HUES64 (cell line): ENCODE results near the gene WDR59.
A peak's percentile ranks its signal among the peaks of the same experiment; 100 is the strongest.

Experiments used
- H3K27ac ChIP-seq: 2 replicates; pipeline ENCODE4 v1.7.0; 2013; ENCODE audit warnings: low read depth, low read length, inconsistent platforms
- H3K27me3 ChIP-seq: 2 replicates; pipeline ENCODE4 v1.6.1; 2013; ENCODE audit warnings: mild to moderate bottlenecking, low read length; ENCODE audit not compliant: insufficient read depth
- H3K36me3 ChIP-seq: 2 replicates; pipeline ENCODE4 v1.6.1; 2013; ENCODE audit warnings: mild to moderate bottlenecking, low read length; ENCODE audit not compliant: insufficient read depth
- H3K4me1 ChIP-seq: 2 replicates; pipeline ENCODE4 v1.6.1; 2013; ENCODE audit warnings: mild to moderate bottlenecking, low read length, moderate library complexity; ENCODE audit not compliant: insufficient read depth
- H3K4me3 ChIP-seq: 2 replicates; pipeline ENCODE4 v1.5.1; 2013; ENCODE audit warnings: mild to moderate bottlenecking, low read length, moderate library complexity
- H3K9ac ChIP-seq: 2 replicates; pipeline ENCODE4 v1.6.1; 2013; ENCODE audit warnings: mild to moderate bottlenecking, low read depth, low read length
- H3K9me3 ChIP-seq: 2 replicates; pipeline ENCODE4 v1.6.1; 2013; ENCODE audit warnings: low read depth, low read length; ENCODE audit not compliant: insufficient read depth
- whole genome bisulfite sequencing: fragments of 150-250, 120-280 bp; methylation state at CpG from one replicate; pipeline ENCODE4 v1.1.7; 2013; ENCODE audit warnings: missing lambda C conversion rate; 5-methylcytosine and 5-hydroxymethylcytosine counted together

The WDR59 gene

DNA sequence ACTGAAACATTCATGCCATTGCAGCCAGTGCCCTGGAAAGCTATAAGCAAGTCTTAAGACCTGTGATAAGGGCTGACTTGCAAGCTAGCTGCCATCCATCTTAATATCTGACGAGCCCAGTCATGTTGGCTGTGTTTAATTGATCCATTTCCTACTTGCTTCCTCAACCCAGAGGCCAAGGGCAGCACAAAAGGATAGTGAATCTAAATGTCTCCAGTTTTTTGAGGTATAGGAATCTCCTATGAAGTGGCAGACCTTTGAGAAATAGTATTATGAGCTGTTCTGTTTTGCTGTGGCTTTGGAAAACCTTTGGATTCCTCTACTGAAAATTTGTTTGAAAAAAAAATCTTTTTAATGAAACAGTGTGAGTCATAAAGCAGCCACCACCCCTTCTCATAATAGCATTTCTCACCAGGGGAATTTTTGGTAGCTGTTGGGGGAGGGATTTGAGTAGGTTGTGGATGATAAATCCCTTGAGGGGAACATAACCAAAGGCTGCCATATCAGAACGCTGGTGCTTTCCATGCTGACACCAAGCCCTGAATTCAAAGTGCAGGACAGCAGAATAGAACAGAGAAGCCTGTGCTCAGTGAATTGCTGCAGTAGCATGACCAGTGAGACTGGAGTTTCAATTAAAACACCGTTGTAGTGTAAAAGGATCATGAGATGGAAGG is 26.8 kb upstream of the WDR59 start:
- H3K9ac ChIP-seq: no peak overlapping the region
- H3K9me3 ChIP-seq: peaks cover 3% of the 10 kb centered on the region; the same call in 1 of the 2 replicates
- H3K4me3 ChIP-seq: no peak overlapping the region
- no peaks in the 10 kb centered on the region for H3K36me3 ChIP-seq
- peaks cover 16% of the 10 kb centered on the region; the same call in 1 of the 2 replicates for H3K4me1 ChIP-seq
- H3K27ac ChIP-seq: no peak overlapping the region
- 84% methylated on average over 3 of the region's 3 CpGs for WGBS
- H3K27me3 ChIP-seq: no peaks in the 10 kb centered on the region

DNA sequence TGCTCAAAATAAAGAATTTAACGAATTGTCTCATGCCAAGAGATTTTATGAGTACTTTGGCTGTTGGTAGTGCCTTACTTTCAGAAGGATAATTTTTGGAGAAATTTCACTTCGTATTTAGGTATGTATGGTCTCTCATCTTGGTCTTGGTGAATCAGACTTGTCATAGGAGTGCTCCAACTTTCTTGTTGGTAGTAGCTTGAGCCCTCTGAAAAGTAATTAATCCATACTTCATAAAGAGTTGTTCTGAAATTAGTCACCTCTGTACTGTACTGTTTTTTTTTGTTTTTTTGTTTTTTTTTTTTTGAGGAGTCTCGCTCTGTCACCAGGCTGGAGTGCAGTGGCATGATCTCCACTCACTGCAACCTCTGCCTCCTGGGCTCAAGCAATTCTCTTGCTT is 25.5 kb upstream of the WDR59 start:
- 96% methylated on average over 3 of the region's 3 CpGs for WGBS

DNA sequence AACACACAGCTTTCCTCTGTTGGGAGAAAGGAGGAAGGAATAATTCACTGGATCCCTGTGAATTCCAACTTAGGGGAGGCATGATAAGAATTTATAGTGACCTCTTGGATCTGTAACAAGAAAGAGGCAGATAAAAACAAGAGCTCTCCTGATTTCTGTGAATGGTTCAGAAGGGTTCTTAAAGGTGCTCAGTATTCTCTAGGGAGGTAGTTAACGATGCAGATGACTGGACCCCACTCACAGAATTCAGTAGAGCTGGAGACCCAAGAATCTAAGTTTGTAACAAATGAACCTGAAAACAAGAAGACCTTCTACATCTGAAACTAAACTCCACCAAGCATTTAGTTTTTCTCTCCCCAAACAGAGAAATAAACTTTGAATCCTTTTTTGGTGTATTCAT is 22.5 kb upstream of the WDR59 start:
- no peaks in the 10 kb centered on the region for H3K36me3 ChIP-seq
- H3K4me1 ChIP-seq: peaks cover 26% of the 10 kb centered on the region; the same call in 1 of the 2 replicates
- peaks cover 3% of the 10 kb centered on the region; the same call in 1 of the 2 replicates for H3K9me3 ChIP-seq
- H3K9ac ChIP-seq: no peak overlapping the region
- H3K27ac ChIP-seq: no peak overlapping the region
- H3K4me3 ChIP-seq: no peak overlapping the region
- H3K27me3 ChIP-seq: no peaks in the 10 kb centered on the region
- 92% methylated on average over 1 of the region's 1 CpG for WGBS

More for the DNA sequence above, 25.5 kb upstream of the WDR59 start:
- Histone ChIP-seq H3K4me1 (peaks cover 16% of the 10 kb centered on the region; the same call in 1 of the 2 replicates), H3K4me3 (no peak overlapping the region), H3K36me3 (no peaks in the 10 kb centered on the region), H3K27ac (no peak overlapping the region), H3K9me3 (peaks cover 3% of the 10 kb centered on the region; the same call in 1 of the 2 replicates), H3K9ac (no peak overlapping the region), H3K27me3 (no peaks in the 10 kb centered on the region)

DNA sequence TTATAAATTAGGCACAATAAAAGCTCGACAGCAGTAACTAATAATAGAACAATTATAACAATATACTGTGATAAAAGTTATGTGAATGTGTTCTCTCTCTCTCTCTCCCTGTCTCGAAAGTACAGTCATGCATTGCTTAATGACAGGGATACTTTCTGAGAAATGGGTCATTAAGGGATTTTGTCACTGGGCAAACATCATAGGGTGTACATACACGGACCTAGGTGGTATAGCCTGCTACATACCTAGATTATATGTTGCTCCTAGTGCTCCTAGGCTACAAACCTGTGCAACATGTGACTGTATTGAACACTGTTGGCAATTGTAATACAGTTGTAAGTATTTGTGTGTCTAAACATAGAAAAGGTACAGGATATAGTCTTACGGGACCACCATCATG is 20.8 kb upstream of the WDR59 start:
- Histone ChIP-seq H3K4me1 (peaks cover 23% of the 10 kb centered on the region), H3K36me3 (no peaks in the 10 kb centered on the region; the same call in 1 of the 2 replicates)
- WGBS: 99% methylated on average over 3 of the region's 4 CpGs

DNA sequence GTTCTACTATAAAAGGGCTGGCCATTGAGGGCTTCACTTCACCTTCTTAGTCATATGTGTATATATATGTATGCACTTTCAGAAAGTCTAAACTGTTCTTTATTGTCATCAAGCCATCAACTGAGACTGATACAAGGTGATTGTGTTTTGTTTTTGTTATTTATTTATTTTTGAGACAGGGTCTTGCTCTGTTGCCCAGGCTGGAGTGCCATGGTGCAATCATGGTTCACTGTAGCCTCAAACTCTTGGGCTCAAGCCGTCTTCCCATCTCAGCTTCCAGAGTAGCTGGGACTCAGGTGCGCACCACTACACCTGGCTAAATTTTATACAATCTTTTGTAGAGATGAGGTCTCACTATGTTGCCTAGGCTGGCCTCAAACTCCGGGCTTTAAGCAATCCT is 19.5 kb upstream of the WDR59 start:
- H3K4me3 ChIP-seq: no peak overlapping the region
- no peaks in the 10 kb centered on the region; the same call in 1 of the 2 replicates for H3K36me3 ChIP-seq
- no peak overlapping the region for H3K9ac ChIP-seq
- 84% methylated on average over 2 of the region's 3 CpGs for WGBS
- H3K27ac ChIP-seq: no peak overlapping the region
- H3K9me3 ChIP-seq: peaks cover 3% of the 10 kb centered on the region; the same call in 1 of the 2 replicates
- peaks cover 4% of the 10 kb centered on the region for H3K27me3 ChIP-seq
- H3K4me1 ChIP-seq: peaks cover 23% of the 10 kb centered on the region

More for the DNA sequence above, 20.8 kb upstream of the WDR59 start:
- Histone ChIP-seq H3K9me3 (peaks cover 3% of the 10 kb centered on the region; the same call in 1 of the 2 replicates), H3K27me3 (no peaks in the 10 kb centered on the region), H3K27ac (no peak overlapping the region), H3K9ac (no peak overlapping the region), H3K4me3 (no peak overlapping the region)

GRCh38 chr16:75003931-75004330 is 19.0 kb upstream of the WDR59 start:
- H3K27ac ChIP-seq: no peak overlapping the region
- peaks cover 4% of the 10 kb centered on the region for H3K27me3 ChIP-seq
- H3K36me3 ChIP-seq: no peaks in the 10 kb centered on the region; the same call in 1 of the 2 replicates
- no peak overlapping the region for H3K9ac ChIP-seq
- H3K4me3 ChIP-seq: no peak overlapping the region
- H3K9me3 ChIP-seq: peaks cover 3% of the 10 kb centered on the region; the same call in 1 of the 2 replicates
- 93% methylated on average over 5 of the region's 5 CpGs for WGBS
- peaks cover 23% of the 10 kb centered on the region for H3K4me1 ChIP-seq

DNA sequence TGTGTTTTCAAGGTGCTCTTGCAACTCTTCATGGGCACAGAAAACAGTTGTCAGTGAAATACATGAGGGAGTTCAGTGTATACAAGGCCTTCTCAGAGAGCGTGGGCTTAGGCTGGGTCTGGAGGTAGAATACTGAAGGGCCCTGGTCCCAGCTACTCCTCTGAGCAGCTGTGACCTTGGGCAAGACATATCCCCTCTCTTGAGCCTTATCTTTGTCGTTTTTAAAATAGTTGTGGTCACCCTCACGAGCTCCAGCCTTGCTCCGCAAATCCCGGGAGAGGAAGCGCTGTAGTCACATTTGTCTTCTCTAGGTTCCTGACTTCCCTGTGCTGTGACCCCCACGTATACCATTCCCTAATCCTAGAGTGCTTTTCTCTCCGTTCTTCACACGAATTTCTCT is 17.6 kb upstream of the WDR59 start:
- Histone ChIP-seq H3K36me3 (no peaks in the 10 kb centered on the region; the same call in 1 of the 2 replicates), H3K4me1 (peaks cover 27% of the 10 kb centered on the region), H3K27me3 (peaks cover 4% of the 10 kb centered on the region), H3K4me3 (no peak overlapping the region), H3K9ac (no peak overlapping the region), H3K27ac (no peak overlapping the region), H3K9me3 (no peaks in the 10 kb centered on the region)
- WGBS: 82% methylated on average over 9 of the region's 9 CpGs

GRCh38 chr16:75000481-75001081 is 15.7 kb upstream of the WDR59 start:
- no peak overlapping the region for H3K9ac ChIP-seq
- H3K27ac ChIP-seq: no peak overlapping the region
- peaks cover 4% of the 10 kb centered on the region for H3K27me3 ChIP-seq
- H3K4me1 ChIP-seq: peaks cover 32% of the 10 kb centered on the region
- WGBS: 9% methylated on average over 15 of the region's 15 CpGs
- no peaks in the 10 kb centered on the region for H3K9me3 ChIP-seq
- H3K4me3 ChIP-seq: peak overlapping the region; percentile 59
- H3K36me3 ChIP-seq: no peaks in the 10 kb centered on the region; the same call in 1 of the 2 replicates

DNA sequence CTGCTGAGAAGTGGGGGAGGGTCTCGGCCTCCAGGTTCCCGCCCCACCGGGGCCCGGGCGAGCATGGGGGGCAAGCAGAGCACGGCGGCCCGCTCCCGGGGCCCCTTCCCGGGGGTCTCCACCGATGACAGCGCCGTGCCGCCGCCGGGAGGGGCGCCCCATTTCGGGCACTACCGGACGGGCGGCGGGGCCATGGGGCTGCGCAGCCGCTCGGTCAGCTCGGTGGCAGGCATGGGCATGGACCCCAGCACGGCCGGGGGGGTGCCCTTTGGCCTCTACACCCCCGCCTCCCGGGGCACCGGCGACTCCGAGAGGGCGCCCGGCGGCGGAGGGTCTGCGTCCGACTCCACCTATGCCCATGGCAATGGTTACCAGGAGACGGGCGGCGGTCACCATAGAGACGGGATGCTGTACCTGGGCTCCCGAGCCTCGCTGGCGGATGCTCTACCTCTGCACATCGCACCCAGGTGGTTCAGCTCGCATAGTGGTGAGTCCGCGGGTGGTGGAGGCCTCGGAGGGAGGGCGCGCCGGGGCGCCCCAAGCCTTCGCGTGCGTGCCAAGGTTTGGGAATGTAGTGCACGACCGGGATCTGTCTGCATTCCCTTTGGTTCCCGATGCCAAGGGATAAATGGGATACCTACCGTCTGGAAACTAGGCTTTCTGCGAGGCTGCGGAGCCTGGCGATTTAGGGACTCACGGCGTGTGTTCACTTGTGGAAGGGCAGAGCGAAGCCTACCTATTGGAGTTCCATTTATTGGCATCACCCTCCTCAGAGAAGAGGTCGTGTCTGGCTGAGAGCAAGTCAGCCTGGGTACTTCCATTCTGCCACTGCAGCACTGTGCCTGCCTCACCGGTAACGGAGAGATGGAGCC is 14.9 kb upstream of the WDR59 start:
- Histone ChIP-seq H3K27ac (peak overlapping the region; percentile 79; the same call in 1 of the 2 replicates), H3K4me3 (peak overlapping the region; percentile 59), H3K9ac (peak overlapping the region; percentile 83), H3K4me1 (peaks cover 26% of the 10 kb centered on the region), H3K36me3 (no peaks in the 10 kb centered on the region; the same call in 1 of the 2 replicates), H3K27me3 (peaks cover 4% of the 10 kb centered on the region), H3K9me3 (no peaks in the 10 kb centered on the region)
- WGBS: under 1% methylated on average over 71 of the region's 71 CpGs

DNA sequence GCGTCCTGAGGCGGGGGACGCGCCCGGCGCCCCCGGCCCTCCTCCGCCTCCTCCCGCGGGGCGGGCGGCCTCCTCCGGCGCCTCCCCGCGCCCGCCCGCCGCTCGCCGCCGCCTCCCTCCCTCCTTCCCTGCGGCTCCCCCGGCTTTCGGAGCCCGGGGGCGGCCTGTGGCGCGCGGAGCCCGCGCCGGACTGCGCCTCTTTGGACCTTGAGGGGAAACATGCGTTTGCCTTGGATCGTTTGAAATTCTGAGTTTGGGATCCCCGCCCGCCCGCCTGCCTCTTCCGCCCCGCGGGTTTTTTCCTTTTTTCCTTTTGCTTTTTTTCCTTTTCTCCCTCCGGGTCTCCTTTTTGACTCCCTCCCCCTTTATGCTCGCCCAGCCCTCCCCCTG is 14.3 kb upstream of the WDR59 start:
- Histone ChIP-seq H3K27ac (peak overlapping the region; percentile 79; the same call in 1 of the 2 replicates), H3K36me3 (no peaks in the 10 kb centered on the region; the same call in 1 of the 2 replicates), H3K9ac (peak overlapping the region; percentile 83), H3K4me1 (peaks cover 25% of the 10 kb centered on the region), H3K27me3 (peaks cover 4% of the 10 kb centered on the region), H3K4me3 (peak overlapping the region; percentile 59), H3K9me3 (no peaks in the 10 kb centered on the region)
- under 1% methylated on average over 44 of the region's 44 CpGs for WGBS
